ENCODE results near the gene NUDT22.

Gene NUDT22

GRCh38 chr11:64225608-64226506 lies at the start of gene NUDT22, which contains the start of gene TRPT1:
Gene NUDT22 (plus strand): TSS chr11:64226274. CDS start chr11:64226653, 379 bp downstream.
Gene TRPT1 (minus strand): TSS chr11:64226186. CDS start chr11:64225860, 326 bp downstream.
- DNase-seq = peak; percentile 91 to 96 (median 92)

GRCh38 chr11:64176751-64177150 lies 49.3 kb upstream of the NUDT22 start:
- DNase-seq = no peak

- no peak for DNase-seq
Observed at GRCh38 chr11:64178203-64178602, 47.9 kb upstream of the NUDT22 start.

GRCh38 chr11:64178951-64179639 lies 47.0 kb upstream of the NUDT22 start:
- DNase-seq = no peak

GRCh38 chr11:64180891-64181290 lies 45.2 kb upstream of the NUDT22 start:
- DNase-seq = no peak

- DNase-seq = peak; percentile 91 to 93 (median 93)
Observed at GRCh38 chr11:64181506-64182411, 44.3 kb upstream of the NUDT22 start.

- DNase-seq = no peak
Observed at GRCh38 chr11:64183890-64184289, 42.2 kb upstream of the NUDT22 start.

- peak; percentile 81 to 85 (median 84) for DNase-seq
Observed at GRCh38 chr11:64185175-64185692, 40.8 kb upstream of the NUDT22 start.

- peak; percentile 99 to 100 (median 100) for DNase-seq
Observed at GRCh38 chr11:64185693-64186491, 40.2 kb upstream of the NUDT22 start, which contains the start of gene STIP1. Gene STIP1 (plus strand): TSS chr11:64186171. CDS start chr11:64186262, 91 bp downstream.

- no peak for DNase-seq
Observed at GRCh38 chr11:64186492-64187165, 39.4 kb upstream of the NUDT22 start.

GRCh38 chr11:64192434-64192833 lies 33.6 kb upstream of the NUDT22 start:
- DNase-seq = peak; percentile 87 to 90 (median 89)

- peak; percentile 43 to 58 (median 53) for DNase-seq
Observed at GRCh38 chr11:64196626-64197025, 29.4 kb upstream of the NUDT22 start.

GRCh38 chr11:64198511-64198910 lies 27.6 kb upstream of the NUDT22 start:
- peak in 1 of 3 donors; percentile 63 for DNase-seq

- no peak for DNase-seq
Observed at GRCh38 chr11:64201543-64201942, 24.5 kb upstream of the NUDT22 start.

GRCh38 chr11:64202992-64203391 lies 23.1 kb upstream of the NUDT22 start:
- DNase-seq = no peak

- no peak for DNase-seq
Observed at GRCh38 chr11:64203421-64204079, 22.5 kb upstream of the NUDT22 start.

- DNase-seq = no peak
Observed at GRCh38 chr11:64204080-64204440, 22.0 kb upstream of the NUDT22 start.

- DNase-seq = peak; percentile 93 to 94 (median 93)
Observed at GRCh38 chr11:64204464-64204989, 21.5 kb upstream of the NUDT22 start.

- peak; percentile 61 to 79 (median 68) for DNase-seq
Observed at GRCh38 chr11:64206457-64207255, 19.4 kb upstream of the NUDT22 start, which contains the start of gene FERMT3. Gene FERMT3 (plus strand): TSS chr11:64206721. CDS start chr11:64207365, 644 bp downstream.
